Fibroblast of villous mesenchyme (primary cell): ENCODE results near the gene DOCK2. TPM values are rescaled to one million over a fixed set of nuclear protein-coding genes. Genes with fewer than 3 reads are reported as not detected.

Source experiments
- DNase-seq: peaks from one replicate; pipeline ENCODE4 v3.0.0-alpha.2; 2010; ENCODE audit warnings: low read depth
- H3K4me3 ChIP-seq: 2 replicates; pipeline ENCODE4 v1.5.1; 2011; ENCODE audit warnings: low read depth, mild to moderate bottlenecking, low read length
- total RNA-seq: library from RNA; depleted of rRNA; stranded (reverse); fragments of >200 nt; gene quantifications from 2 replicates; pipeline ENCODE4 v1.2.3, GENCODE V29; 2012
- TF ChIP-seq, protein P1 (sequence below): IDR thresholded peaks from 2 replicates; pipeline ENCODE4 v1.5.1; 2012; ENCODE audit warnings: low read depth, mild to moderate bottlenecking, low read length; ENCODE audit not compliant: insufficient read depth

DOCK2 gene
- total RNA-seq, 1 donor = 7.3 TPM

- DNase-seq = no peak
- TF ChIP-seq, protein P1, sequence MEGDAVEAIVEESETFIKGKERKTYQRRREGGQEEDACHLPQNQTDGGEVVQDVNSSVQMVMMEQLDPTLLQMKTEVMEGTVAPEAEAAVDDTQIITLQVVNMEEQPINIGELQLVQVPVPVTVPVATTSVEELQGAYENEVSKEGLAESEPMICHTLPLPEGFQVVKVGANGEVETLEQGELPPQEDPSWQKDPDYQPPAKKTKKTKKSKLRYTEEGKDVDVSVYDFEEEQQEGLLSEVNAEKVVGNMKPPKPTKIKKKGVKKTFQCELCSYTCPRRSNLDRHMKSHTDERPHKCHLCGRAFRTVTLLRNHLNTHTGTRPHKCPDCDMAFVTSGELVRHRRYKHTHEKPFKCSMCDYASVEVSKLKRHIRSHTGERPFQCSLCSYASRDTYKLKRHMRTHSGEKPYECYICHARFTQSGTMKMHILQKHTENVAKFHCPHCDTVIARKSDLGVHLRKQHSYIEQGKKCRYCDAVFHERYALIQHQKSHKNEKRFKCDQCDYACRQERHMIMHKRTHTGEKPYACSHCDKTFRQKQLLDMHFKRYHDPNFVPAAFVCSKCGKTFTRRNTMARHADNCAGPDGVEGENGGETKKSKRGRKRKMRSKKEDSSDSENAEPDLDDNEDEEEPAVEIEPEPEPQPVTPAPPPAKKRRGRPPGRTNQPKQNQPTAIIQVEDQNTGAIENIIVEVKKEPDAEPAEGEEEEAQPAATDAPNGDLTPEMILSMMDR = no peak
- no peak overlapping the region for H3K4me3 ChIP-seq
Measured at GRCh38 chr5:169772256-169772655, 135.2 kb downstream of the DOCK2 start.

- no peak for DNase-seq
- no peak overlapping the region for H3K4me3 ChIP-seq
- TF ChIP-seq, protein P1 = no peak
Measured at GRCh38 chr5:169772688-169773087, 135.6 kb downstream of the DOCK2 start.

DNA sequence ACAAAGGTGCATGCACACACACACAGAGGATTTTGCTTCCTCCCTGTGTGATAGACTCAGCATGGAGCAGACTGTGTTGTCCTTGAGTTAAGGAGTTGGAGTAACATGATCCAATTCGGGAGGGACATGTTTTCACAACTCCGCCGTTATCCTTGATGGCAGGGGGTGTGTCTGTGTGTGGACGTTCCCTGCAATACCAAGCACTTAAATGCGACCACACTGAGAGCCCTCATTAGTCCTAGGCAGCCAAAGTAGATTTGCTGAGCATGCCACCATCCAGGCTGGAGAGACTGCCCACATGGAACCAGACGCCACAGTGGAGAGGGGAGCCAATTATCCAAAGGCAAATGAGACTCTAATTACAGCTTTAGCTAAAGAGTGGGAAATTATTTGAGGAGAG, 140.1 kb downstream of the DOCK2 start:
- H3K4me3 ChIP-seq = no peak overlapping the region
- TF ChIP-seq, protein P1 = no peak
- DNase-seq = no peak

DNA sequence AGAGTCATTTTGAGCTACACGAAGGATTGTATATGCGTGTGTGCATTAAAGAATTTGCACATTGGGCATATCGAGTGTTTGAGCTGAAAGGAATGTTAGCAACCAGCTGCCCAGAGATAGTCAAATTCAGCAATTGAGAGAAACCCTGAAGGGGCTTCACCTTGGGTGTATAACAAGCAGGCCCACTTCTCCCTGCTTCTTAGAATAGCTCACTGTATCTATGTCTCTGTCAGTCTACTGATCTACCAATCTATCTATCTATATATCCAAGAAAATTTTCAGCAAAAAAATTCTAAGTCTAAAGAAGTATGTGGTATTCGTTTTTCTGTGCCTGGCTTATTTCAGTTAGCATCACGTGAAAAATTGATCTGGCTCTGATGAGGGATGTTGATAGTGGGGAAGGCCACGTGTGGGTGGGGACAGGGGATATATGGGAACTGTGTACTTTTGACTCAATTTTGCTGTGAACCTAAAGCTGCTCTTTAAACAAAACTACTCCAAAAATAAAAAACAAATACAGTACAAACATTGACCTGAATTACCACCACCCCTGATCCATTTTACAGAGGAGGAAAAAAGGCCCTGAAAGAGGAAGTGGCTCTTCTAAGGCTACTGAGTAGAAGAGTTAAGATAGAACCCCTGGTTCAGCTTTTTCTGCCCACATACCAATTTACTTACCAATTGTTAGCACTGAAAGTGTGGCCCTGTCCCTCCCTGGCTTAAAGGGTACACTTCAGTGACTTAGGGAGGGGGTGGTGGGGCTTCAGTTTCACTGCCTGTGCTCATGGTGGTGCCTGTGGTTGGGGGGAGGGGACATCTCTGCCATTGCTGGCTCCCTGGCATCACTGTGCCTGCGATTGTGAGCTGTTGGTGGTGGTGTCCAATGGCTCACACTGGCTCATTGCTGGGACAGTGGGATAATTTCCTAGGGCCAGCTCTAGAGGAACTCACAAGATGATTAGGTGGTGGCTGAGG, 141.8 kb downstream of the DOCK2 start:
- TF ChIP-seq, protein P1 = no peak
- no peak for DNase-seq
- no peak overlapping the region for H3K4me3 ChIP-seq

- TF ChIP-seq, protein P1 = no peak
- no peak for DNase-seq
- no peak overlapping the region for H3K4me3 ChIP-seq
Measured at GRCh38 chr5:169781420-169782345, 144.6 kb downstream of the DOCK2 start.

DNA sequence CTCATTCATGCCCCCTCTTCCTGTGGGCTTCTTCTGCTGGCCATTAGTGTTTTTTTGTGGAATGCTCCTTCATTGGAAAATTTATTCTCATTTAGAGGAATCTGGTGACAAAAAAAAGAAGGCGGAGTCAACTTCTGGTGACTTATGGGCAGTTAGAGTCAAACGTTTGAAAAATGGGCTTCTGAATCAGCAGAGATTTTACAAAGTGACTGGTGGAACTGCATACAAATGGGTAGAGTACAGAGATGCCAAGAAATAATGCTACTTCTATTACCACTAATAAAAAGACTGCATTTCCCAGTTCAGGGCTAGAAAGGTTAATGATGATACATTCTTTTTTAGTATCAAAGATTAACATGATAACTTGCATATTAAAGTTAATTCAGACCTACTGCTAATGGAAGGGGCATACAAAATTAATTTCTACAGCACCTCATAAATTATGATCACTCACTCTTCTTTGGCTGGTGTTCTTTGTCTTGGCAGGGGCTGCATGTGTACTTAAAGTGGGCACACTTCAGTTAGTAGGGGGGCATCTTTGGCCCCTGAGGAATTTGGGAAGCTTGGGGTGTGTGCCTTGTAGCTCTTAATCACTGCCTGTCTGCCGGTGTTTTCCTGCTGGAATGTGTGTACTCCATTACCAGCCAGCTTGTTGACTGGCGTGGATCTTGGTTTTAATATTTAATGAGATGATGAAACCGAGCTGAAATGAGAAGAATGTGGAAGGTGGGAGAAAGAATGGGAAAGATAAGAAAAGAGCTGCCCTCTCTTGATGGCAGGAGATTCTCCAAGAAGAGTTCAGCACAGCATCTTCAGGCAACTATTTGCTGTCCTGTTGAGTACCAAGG, 148.9 kb downstream of the DOCK2 start:
- DNase-seq = no peak
- TF ChIP-seq, protein P1 = no peak
- H3K4me3 ChIP-seq = no peak overlapping the region
